Dedifferentiated amniotic fluid mesenchymal stem cell (primary cell): ENCODE data around the gene ATP2C2.

Source experiments
- DNase-seq: peaks from one replicate; pipeline ENCODE4 v3.0.0-alpha.2; 2016; ENCODE audit errors: extremely low spot score

Gene ATP2C2

GRCh38 chr16:84511180-84511800, 143.0 kb downstream of the ATP2C2 start:
- DNase-seq = peak; percentile 76

DNA sequence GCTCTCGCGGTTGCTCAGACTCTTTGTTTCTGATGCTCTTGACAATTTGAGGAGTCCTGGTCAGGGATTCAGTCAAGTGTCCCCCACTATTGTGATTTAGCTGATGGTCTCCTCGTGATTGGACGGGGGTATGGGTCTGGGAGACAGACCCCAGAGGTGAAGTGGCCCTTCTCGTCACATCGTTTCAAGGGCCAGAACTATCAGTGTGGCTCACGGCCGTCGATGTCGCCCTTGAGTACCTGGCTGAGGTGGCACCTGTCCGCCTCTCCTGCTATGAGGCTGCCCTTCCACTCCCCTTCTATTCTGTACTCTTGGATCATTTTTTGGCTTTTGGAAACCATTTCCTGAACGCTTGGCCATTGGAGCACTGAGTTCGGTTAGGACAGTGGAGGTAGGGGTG, 143.5 kb downstream of the ATP2C2 start:
- DNase-seq = no peak

DNA sequence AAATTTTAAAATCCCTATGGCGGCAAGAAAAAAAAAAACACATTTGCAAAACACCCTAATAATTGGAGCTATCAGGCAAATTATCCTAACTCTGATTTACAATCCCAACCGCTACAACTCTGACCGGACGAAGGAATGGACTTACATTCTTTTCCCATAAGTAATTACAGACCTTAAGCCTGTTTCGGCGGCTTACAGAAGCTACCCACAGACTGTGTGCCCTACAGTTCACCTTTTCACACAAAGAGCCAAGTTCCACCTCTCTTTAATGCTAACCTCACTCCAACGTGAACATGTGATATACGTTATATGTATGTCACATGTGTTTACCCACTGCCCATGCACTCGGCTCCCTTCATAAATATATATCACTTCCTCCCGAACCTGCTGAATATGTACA, 144.8 kb downstream of the ATP2C2 start:
- peak; percentile 61 for DNase-seq

- no peak for DNase-seq
Measured at GRCh38 chr16:84513666-84514065, 145.3 kb downstream of the ATP2C2 start.
